ENCODE results near the gene MGLL. TPM values are rescaled to one million over a fixed set of nuclear protein-coding genes. Genes with fewer than 3 reads are reported as not detected.

MGLL gene
- total RNA-seq, 1 donor from 2014 or later: 0.97 TPM

DNA sequence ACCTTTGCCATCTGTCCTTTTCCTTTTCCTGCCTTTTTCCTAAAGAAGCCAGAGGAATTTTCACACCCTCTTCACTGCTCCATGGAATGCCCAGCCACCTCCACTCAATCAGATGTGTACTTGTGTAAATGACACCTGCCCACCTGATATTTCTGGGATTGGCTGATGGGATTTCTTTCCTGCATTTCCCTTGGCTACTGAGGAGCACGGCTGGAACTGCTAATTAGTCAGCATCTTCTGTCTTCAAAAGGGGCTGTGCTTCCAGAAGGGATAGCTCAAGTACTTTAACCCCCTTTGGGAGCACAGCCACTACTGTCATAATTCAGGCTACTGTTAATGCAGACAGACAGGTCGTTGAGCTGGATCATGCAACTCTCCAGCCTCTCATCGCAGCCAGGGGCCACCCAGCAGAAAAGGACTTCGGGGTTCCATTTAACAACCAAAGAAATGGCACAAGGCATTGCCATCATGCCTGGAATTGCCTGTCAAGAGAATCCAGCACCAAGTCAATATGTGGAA, 38.6 kb downstream of the MGLL start:
- Mint-ChIP-seq H3K9me3 (ENCODE audit: unreplicated experiment) (no peaks in the 10 kb centered on the region), H3K4me1 (ENCODE audit: unreplicated experiment) (peaks cover 16% of the 10 kb centered on the region)
- TF ChIP-seq, protein P1, sequence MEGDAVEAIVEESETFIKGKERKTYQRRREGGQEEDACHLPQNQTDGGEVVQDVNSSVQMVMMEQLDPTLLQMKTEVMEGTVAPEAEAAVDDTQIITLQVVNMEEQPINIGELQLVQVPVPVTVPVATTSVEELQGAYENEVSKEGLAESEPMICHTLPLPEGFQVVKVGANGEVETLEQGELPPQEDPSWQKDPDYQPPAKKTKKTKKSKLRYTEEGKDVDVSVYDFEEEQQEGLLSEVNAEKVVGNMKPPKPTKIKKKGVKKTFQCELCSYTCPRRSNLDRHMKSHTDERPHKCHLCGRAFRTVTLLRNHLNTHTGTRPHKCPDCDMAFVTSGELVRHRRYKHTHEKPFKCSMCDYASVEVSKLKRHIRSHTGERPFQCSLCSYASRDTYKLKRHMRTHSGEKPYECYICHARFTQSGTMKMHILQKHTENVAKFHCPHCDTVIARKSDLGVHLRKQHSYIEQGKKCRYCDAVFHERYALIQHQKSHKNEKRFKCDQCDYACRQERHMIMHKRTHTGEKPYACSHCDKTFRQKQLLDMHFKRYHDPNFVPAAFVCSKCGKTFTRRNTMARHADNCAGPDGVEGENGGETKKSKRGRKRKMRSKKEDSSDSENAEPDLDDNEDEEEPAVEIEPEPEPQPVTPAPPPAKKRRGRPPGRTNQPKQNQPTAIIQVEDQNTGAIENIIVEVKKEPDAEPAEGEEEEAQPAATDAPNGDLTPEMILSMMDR (IDR thresholded peaks at IDR 0.05; ENCODE audit: unreplicated experiment): no peak

DNA sequence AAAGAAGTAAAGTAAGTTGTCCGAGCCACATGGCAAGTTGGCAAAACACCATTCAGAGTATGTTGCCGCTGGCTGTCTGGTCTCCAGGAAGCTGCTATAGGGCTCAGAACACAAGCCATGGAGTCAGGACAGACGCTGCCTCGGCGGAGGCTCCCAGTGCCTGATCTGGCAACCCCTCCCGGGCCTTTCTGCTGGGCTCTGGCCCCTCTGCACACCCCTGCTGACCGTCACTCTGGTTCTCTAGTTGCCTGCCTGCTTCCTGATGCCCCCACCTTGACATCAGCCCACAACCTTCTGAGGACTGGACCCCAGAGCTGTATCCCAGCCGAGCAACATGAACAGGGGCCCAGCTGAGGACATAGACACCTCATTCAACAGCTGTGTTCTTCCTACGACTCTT, 39.1 kb downstream of the MGLL start:
- TF ChIP-seq, protein P1 (IDR thresholded peaks at IDR 0.05; ENCODE audit: unreplicated experiment): no peak
- peaks cover 16% of the 10 kb centered on the region for H3K4me1 Mint-ChIP-seq (ENCODE audit: unreplicated experiment)

More for the DNA sequence above, 38.6 kb downstream of the MGLL start:
- DNase-seq (ENCODE audit: low spot score): no peak
- H3K27me3 Mint-ChIP-seq (ENCODE audit: unreplicated experiment): peaks cover 3% of the 10 kb centered on the region
- no peak overlapping the region for H3K4me3 Mint-ChIP-seq (ENCODE audit: unreplicated experiment)
- H3K27ac Mint-ChIP-seq (ENCODE audit: unreplicated experiment): no peak overlapping the region
- H3K36me3 Mint-ChIP-seq (ENCODE audit: low read depth, unreplicated experiment): no peaks in the 10 kb centered on the region

DNA sequence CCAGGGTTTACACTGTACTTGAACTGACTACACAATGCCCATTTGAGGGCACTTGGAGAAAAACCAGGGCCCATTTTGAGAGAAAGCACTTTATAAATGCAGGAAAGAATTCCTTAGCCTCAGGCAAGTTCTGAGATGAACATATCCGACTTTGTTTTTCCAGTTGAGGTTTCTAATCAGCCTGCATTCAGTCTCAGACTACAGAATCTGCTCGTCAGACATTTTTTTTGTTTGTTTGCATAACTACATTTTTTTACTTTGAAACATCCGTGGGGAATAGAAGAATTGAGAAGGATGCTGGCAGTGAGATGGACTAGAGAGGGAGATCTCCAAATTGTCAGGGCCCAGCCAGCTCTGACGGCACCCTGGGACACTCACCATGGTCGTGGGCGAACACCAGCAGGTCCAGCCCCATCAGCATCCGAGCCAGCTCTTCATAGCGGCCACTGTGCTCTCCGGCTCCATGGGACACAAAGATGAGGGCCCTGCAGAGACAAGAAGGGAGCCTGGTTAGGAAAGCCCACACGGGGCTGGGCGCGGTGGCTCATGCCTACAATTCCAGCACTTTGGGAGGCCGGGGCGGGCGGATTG, 40.8 kb downstream of the MGLL start:
- TF ChIP-seq, protein P1 (IDR thresholded peaks at IDR 0.05; ENCODE audit: unreplicated experiment): no peak
- H3K27ac Mint-ChIP-seq (ENCODE audit: unreplicated experiment): no peak overlapping the region
- peaks cover 5% of the 10 kb centered on the region for H3K36me3 Mint-ChIP-seq (ENCODE audit: low read depth, unreplicated experiment)
- no peak overlapping the region for H3K4me3 Mint-ChIP-seq (ENCODE audit: unreplicated experiment)
- H3K27me3 Mint-ChIP-seq (ENCODE audit: unreplicated experiment): peaks cover 3% of the 10 kb centered on the region
- H3K9me3 Mint-ChIP-seq (ENCODE audit: unreplicated experiment): peaks cover 5% of the 10 kb centered on the region
- peaks cover 16% of the 10 kb centered on the region for H3K4me1 Mint-ChIP-seq (ENCODE audit: unreplicated experiment)
- no peak for DNase-seq (ENCODE audit: low spot score)

More for the DNA sequence above, 39.1 kb downstream of the MGLL start:
- H3K9me3 Mint-ChIP-seq (ENCODE audit: unreplicated experiment): no peaks in the 10 kb centered on the region
- peaks cover 3% of the 10 kb centered on the region for H3K27me3 Mint-ChIP-seq (ENCODE audit: unreplicated experiment)
- no peak for DNase-seq (ENCODE audit: low spot score)
- no peak overlapping the region for H3K4me3 Mint-ChIP-seq (ENCODE audit: unreplicated experiment)
- H3K27ac Mint-ChIP-seq (ENCODE audit: unreplicated experiment): no peak overlapping the region
- H3K36me3 Mint-ChIP-seq (ENCODE audit: low read depth, unreplicated experiment): no peaks in the 10 kb centered on the region

DNA sequence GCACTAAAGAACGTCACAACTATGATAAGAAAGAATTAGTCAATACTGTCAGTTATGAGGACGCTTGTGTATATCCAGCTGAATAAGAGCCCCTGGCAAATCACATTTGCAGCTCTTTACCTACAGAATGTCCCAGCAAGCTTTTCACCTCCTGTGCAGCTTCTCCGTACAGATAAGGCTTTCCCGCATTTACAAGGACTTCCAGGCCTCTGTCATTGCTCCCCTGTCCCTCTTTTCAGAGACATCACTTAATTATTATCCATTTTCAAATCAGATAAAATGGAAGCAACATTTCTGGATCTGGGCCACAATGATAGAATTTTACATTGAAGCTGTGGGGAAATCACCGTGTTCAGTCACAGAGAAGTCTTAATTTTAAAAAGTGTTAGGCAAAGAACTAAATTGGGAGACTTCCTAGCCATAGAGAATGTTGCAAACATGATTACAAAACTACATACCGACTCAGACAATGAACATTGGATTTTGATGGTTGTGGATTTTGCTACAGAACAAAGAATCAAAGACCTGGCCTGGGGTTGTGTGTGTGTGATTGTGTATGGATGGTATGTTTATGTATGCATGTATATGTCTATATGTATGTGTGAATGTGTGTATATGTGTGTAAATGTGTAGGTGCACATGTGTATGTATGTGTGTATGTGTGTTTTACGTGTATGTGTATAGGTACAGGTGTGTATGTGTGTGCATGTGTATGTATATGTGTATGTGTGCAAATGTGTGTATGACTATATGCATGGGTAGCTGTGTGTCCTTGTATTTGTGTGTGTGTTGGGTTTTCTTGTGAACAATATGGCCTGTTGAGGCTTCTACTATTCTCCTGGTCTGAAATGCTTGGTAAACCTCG, 41.5 kb downstream of the MGLL start:
- Mint-ChIP-seq H3K27me3 (ENCODE audit: unreplicated experiment) (peaks cover 3% of the 10 kb centered on the region), H3K27ac (ENCODE audit: unreplicated experiment) (no peak overlapping the region)

More for the DNA sequence above, 41.5 kb downstream of the MGLL start:
- no peak for DNase-seq (ENCODE audit: low spot score)
- Mint-ChIP-seq H3K4me1 (ENCODE audit: unreplicated experiment) (peaks cover 16% of the 10 kb centered on the region), H3K9me3 (ENCODE audit: unreplicated experiment) (peaks cover 5% of the 10 kb centered on the region), H3K4me3 (ENCODE audit: unreplicated experiment) (no peak overlapping the region), H3K36me3 (ENCODE audit: low read depth, unreplicated experiment) (peaks cover 5% of the 10 kb centered on the region)
- TF ChIP-seq, protein P1 (IDR thresholded peaks at IDR 0.05; ENCODE audit: unreplicated experiment): no peak
